ENCODE measurements around the gene ATP5F1D.

The ATP5F1D gene

DNA sequence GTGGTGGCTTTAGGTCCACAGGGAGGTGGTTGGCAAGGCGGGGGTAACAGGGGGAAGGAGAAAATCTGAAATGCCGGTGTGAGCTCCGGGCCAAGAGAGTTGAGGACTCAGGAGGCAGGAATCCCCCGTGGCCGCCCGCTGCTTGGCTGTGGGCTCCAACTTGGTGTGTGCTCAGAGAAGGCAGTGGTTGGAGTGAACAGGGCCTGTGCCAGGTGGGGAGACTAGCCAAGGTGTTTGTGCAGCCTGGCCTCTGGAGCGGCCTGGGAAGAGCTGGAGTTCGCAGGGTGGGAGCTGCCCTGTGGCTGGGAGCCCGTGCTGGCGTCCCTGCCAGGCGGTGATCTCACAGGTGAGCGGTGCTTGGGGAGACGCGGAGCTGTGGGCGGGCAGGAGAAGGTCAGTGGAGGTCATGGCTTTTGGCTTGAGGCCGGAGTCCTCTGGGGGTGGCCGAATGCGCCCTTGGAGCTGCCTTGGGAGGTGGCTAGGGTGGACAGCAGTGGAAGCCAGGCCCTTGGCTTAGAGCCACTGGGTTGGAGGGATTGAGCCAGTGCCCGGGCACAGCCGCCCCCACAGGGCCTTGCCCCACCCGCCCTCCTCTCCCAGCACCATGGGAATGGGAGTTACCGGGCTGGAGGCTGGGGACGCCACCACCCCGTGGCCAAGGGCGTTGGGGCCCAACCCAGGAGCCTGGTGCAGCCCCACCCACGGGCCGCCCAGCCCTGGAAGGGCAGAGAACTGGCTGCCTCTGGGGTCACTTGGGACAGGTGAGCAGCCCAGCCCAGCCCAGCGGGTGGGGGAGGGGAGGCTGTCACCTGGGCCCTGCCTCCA lies 20.5 kb downstream of the ATP5F1D start:
- TF ChIP-seq GATA3 (IDR thresholded peaks at IDR 0.05; ENCODE audit: low read depth, low read length), result no peak
- no peak for TF ChIP-seq GATA2 (IDR thresholded peaks at IDR 0.05; ENCODE audit: low read depth, low read length)

DNA sequence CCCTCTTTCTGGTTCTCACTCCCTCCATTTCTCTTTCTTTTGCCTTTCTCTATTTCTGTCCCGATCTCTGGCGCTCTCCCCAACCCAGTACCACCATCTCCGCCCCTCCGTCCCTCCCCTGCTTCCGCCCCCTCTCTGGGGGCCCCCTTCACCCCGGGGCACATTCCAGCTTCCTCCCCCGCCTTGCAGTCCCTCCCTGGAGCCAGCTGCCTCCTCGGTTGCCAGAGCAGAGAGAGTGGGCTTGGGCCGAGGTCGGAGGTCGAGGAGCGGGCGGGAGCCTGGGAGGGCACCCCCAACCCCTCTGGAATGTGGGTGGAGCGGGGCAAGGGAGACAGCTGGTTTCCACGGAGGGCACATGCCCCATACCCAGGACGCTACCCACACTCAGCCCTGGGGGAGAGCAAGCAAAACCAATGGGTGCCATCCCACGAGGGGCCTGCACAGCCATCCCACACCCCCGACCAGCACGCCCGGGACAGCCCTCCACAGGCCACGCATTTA lies 21.1 kb downstream of the ATP5F1D start:
- TF ChIP-seq GATA3 (IDR thresholded peaks at IDR 0.05; ENCODE audit: low read depth, low read length), result no peak

DNA sequence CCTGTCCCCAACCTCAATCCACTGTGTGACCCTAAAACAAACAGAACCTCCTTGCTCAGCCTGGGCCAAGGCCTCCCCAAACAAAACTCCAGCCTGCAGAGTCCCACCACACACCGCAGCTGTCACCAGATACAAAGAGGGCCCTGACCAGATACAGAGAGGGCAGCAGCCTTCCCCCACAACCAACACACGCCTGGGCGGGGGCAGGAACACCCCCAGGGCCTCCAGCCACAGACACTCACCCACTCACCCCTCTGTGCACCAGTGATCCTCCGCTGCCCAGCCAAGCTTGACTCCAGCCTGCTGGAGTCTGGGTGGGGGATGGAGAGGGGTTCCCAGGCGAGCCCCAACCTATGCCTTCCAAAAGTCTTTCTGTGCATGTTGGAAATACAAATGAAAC lies 21.6 kb downstream of the ATP5F1D start:
- no peak for TF ChIP-seq GATA2 (IDR thresholded peaks at IDR 0.05; ENCODE audit: low read depth, low read length)
- no peak for TF ChIP-seq GATA3 (IDR thresholded peaks at IDR 0.05; ENCODE audit: low read depth, low read length)

DNA sequence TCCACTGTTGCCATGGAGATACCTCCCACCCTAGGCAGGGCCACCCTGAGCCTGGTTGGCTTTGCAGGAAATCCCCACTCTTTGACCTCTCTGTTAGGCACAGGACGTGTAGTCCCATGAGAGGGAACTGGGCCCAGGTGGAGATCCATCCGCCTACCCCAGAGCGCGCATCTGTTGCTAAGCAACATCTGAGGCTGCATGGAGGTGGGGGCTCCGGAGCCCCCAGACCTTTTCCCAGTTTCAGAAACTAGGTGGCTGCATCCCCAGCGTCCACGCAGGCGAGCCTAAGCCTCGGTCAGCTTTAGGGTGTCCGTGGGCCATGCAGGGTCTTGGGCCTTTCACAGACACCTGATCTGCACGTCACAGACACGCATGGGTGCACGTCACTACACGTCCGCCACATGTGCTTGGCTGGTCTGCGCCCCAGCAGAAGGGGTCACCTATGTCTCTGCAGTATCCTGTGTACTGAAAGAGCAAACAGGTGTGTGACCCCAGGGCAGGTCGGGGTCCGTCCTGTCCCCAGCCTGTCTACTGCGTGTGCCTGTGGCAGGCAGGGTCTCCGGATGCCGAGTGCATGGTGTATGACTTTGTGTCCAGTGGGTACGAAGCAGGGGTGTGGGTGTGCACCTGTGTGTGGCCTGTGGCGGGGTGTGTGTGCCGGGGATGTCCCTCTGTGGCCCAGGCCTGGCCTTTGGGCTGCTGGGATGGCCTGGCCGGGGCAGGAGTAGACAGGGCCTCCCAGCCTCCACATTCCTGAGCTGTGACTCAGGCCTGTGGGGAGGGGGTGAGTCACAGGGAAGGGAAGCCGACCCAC lies 23.5 kb downstream of the ATP5F1D start:
- TF ChIP-seq GATA3 (IDR thresholded peaks at IDR 0.05; ENCODE audit: low read depth, low read length) (no peak), GATA2 (IDR thresholded peaks at IDR 0.05; ENCODE audit: low read depth, low read length) (no peak)

DNA sequence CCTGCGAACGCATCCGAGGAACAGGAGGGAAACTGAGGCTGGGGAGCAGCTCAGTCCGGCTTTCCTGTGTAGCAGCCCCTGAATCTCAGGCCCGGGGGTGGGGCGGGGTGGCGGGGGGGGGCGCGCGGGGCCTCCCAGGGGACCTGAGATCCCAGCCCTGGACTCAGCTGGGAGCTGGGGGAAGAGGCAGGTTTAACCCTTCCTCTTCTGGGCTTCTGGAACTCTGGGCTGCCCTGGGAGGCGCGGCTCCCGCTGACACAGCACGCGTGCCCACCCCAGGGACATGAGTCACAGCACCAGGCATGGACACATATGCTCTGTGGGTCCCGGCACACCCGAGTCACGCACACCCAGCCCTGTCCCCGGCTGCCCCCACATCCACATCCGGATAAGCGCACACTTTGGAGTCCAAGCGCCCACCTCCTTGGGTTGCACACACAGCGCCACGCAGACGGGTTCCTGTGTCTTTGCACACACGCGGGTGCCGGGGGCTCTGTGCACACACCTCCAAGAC lies 24.1 kb downstream of the ATP5F1D start:
- TF ChIP-seq GATA3 (IDR thresholded peaks at IDR 0.05; ENCODE audit: low read depth, low read length), result no peak
- no peak for TF ChIP-seq GATA2 (IDR thresholded peaks at IDR 0.05; ENCODE audit: low read depth, low read length)

DNA sequence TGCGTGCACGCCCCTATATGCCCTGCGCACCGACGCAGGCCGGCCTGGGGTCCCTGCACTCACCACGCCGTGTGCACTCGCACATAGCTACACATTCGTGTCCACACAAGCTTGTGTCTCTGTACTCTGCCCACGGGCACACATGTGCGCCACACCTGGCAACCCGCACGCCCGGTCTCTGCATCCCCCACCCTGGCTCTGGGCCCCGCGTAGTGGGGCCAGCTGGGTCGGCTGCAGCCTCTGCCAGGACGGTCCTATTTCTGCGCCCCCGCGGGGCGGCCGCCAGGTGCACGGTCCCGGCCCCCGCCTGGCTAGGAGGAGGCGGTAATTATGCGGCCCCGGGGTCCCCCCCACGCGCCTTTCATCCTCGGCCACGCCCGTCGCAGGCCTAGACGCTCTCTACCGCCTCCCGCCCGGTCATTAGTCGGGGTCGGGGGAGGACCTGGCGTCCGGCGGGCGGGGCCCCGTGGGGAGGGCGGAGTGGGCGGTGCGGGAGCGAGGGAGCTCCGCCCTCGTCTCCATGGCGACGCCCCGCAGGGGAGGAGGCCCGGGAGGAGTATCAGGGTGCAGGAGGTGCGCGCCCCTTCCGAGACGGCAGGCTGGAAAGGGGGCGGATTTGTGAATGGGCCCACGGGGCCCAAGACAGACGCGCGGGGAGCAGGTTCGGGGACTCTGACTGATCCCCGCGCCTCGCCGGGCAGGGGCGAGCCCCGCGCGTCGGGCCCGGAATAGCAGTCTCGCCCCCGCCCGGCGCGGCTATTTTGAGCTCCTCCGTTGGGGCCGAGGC lies 24.8 kb downstream of the ATP5F1D start:
- no peak for TF ChIP-seq GATA2 (IDR thresholded peaks at IDR 0.05; ENCODE audit: low read depth, low read length)
- TF ChIP-seq GATA3 (IDR thresholded peaks at IDR 0.05; ENCODE audit: low read depth, low read length), result no peak

DNA sequence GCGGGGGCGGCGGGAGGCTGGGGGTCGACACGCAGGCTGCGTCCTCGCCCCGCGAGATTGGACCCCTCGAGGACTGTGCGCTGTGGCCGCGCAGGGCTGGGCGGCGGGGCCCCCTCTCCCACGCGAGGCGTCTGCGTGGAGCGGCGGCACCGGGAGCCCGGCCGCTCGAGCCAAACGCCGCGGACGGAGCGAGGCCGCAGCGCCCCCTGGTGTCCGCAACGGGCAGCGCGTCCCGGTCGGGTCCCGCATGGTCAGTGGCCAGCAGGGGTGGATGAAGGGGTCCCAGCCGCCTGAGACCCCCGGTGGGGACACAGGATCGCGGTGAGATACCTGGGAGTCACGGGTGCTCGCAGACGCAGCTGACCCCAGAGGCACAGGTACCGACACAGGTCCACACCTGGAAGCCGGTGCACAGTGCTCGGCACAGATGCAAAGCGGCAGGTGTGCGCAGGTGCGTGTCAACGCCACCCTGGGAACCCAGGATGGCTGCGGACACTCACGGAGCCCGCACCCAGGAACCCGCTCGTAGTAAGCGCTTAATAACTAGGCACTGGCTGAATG lies 25.4 kb downstream of the ATP5F1D start:
- TF ChIP-seq GATA3 (IDR thresholded peaks at IDR 0.05; ENCODE audit: low read depth, low read length) (no peak), GATA2 (IDR thresholded peaks at IDR 0.05; ENCODE audit: low read depth, low read length) (no peak)

DNA sequence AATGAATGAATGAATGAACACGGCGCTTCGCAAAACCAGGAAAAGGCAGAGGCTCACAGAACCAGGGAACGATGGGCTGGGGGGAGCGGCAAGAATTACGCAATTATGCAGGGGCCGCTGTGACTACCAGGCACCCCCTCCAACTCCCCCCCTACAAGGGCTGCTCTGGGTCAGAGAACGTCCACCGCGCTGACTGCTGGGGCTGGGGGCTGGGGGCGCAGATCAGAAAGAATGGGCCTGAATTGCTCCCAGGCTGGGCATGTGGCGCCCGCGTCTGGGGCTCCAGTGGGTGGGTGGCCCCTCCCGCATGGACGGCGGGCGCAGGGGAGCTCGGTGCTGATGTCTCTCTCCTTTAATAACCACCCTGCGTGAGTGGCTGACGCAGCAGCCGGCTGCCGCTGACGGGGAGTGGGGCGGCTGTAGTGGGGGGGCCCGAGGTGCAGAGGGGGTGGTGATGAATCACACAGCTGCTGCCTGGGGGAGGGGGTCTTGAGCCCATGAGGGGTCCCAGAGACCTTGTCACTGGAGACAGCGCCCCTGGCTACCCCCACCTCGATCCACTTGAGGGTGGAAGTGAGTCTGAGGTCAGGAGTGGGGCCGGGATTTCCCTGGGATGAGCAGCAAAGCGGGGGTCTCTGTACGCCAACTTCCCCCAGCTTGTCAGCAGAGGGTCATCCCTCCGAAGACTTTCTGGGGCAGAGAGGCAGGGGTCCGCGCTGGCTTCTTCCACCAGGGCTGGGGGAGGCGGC lies 26.1 kb downstream of the ATP5F1D start:
- TF ChIP-seq GATA3 (IDR thresholded peaks at IDR 0.05; ENCODE audit: low read depth, low read length), result no peak
- no peak for TF ChIP-seq GATA2 (IDR thresholded peaks at IDR 0.05; ENCODE audit: low read depth, low read length)

DNA sequence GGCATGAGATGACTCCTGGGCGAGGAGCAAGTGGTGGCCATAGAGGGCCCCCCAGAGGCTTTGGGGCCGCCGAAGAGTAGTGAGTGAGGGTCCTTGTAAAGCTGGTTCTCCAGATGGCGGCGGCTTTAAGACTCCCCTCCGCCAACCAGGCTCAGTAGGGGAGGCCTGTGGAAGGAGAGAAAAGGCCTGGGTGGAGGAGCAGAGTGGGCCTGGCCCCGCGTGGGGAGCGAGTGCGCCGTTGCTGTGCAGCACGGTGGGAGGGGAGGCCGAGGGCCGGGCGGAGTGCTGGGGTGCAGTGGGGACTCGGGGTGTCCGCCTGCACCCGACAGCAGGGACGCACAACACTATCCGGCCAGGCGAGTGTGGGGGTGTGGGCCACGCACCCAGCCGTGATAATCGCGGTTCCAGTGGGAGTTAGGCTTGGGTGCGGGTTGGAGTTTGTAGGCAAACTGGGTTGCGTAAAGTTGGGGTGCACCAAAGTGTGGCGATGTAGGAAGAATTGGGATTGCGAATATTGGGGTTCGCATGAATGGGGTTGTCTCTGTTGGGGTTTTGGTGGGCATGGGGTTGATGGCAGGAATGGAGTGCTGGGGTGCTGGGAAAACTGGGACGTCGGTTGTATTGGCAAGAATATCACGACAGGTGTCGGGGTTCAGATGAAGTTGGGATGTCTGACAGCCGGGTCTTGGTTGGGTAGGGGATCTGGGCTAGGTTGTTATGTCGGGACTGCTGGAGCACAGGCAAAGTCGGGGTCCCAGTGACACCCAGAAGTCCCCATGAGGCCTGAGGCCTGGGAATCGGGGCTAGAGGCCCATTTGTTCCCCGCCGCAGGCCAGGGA lies 26.9 kb downstream of the ATP5F1D start:
- no peak for TF ChIP-seq GATA2 (IDR thresholded peaks at IDR 0.05; ENCODE audit: low read depth, low read length)
- no peak for TF ChIP-seq GATA3 (IDR thresholded peaks at IDR 0.05; ENCODE audit: low read depth, low read length)

DNA sequence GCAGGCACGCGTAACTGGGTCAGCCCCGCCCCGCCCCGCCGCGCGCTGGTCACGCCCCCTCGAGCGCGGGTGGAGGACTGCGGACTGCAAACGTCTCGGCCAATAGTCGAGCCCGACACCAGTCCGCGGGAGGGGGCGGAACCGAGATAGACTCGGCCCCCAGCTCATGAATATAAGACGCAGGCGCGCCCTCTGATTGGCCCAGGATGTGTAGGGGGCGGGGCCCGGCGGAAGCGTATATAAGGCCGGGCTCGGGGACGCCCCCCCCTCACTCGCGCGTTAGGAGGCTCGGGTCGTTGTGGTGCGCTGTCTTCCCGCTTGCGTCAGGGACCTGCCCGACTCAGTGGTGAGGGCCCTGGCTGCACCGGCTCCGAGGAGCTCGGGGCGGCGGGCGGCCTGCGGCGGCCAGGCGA lies 27.5 kb downstream of the ATP5F1D start, which contains the start of gene CIRBP:
Gene CIRBP, plus strand, starts transcription at position 268 of the 413 bp plus-strand sequence. CDS start 1,602 bp downstream, outside the sequence.
- TF ChIP-seq GATA2 (IDR thresholded peaks at IDR 0.05; ENCODE audit: low read depth, low read length) (no peak), GATA3 (IDR thresholded peaks at IDR 0.05; ENCODE audit: low read depth, low read length) (no peak)

DNA sequence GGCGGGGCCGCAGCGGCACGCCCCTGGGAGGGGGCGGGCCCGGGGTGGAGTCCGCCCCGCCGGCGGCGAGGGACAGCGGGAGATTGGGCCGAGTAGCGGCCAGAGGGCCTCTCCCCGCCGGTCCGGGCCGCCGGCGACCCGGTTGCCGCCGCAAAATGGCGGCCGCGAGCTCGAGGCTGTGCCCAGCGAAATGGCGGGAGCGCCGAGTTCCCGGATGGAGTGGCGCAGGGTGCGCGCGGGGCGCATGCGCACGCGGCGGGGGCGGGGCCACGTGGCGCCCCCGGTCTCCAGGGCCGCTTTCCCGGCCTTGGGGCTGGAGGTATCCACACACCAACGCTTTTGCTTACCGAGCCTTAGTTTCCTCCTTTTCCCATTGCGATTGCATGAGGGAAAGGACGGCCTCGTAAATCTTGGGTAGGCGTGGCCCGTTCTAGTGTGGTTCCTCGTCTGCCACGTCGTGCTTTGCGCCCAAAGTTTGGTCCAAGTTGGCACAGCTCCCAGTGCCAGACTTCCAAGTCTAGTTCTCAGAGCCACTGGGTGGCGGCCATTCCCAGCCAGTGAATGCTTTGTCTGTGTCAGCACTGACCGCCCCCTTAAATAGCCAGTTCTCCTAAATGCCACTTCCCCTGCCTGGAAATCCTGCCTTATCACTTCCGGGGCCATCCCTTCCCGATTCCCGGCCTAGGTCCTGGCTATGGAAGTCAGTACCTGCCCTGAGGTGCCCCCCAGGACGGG lies 28.1 kb downstream of the ATP5F1D start:
- TF ChIP-seq GATA3 (IDR thresholded peaks at IDR 0.05; ENCODE audit: low read depth, low read length) (no peak), GATA2 (IDR thresholded peaks at IDR 0.05; ENCODE audit: low read depth, low read length) (no peak)

Data from SH-SY5Y (cell line).